ENCODE measurements around the gene FEN1. TPM values are rescaled to one million over a fixed set of nuclear protein-coding genes. Genes with fewer than 3 reads are reported as not detected.

FEN1 gene
- total and polyA plus RNA-seq, 4 donors, result 4.5 to 46.5 (median 9.5) TPM

DNA sequence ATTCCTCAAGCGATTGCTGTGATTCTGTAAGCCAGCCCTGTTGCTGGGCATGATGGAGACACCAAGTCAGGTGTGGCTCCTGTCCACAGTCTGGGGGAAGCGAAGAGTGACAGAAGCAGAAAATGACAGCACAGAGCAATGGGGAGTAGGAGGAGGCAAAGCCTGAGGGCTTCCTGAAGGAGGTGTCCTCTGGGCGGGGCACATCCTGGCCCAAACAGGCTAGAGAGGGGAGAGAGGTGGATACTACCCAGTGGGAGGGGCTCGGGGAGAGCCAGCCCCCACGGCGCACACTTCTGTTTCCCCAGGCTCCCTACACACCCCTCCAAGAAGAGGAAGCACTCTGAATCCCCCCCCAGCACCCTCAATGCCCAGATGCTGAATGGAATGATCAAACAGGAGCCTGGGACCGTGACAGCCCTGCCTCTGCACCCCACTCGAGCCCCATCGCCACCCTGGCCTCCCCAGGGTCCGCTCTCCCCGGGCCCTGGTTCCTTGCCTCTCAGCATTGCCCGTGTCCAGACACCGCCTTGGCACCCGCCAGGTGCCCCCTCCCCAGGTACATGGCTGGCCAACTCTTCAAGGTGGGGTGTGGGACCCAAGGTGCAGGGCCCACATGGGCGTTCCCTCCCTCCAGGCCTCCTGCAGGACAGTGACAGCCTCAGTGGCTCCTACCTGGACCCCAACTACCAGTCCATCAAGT is 21.4 kb upstream of the FEN1 start:
- Histone ChIP-seq H3K4me3 (ENCODE audit: low read depth in 1 of 3, low read length in 3 of 3) (no peak overlapping the region), H3K9ac (ENCODE audit: low read depth in 1 of 2, low read length in 2 of 2) (no peak overlapping the region), H3K9me3 (ENCODE audit: control insufficient read depth in 4 of 4, low read length in 3 of 4) (no peaks in the 10 kb centered on the region), H3K36me3 (ENCODE audit: control insufficient read depth in 4 of 4, insufficient read depth in 3 of 4, low read depth in 1 of 4, low read length in 3 of 4) (no peaks in the 10 kb centered on the region), H3K27ac (ENCODE audit: low read depth in 1 of 2, low read length in 2 of 2) (no peak overlapping the region), H3K27me3 (ENCODE audit: control insufficient read depth in 4 of 4, insufficient read depth in 4 of 4, low read length in 3 of 4) (no peaks in the 10 kb centered on the region), H3K4me1 (ENCODE audit: control insufficient read depth in 4 of 4, insufficient read depth in 4 of 4, low read length in 3 of 4) (peaks cover 15 to 36% (median 25%) of the 10 kb centered on the region in 4 donors)
- WGBS, result 94% methylated on average over 15 of the region's 15 CpGs
- no peak for TF ChIP-seq FOXA2 (IDR thresholded peaks at IDR 0.05)
- TF ChIP-seq SP1 (IDR thresholded peaks at IDR 0.05), result no peak
- no peak for DNase-seq (ENCODE audit: low spot score)

DNA sequence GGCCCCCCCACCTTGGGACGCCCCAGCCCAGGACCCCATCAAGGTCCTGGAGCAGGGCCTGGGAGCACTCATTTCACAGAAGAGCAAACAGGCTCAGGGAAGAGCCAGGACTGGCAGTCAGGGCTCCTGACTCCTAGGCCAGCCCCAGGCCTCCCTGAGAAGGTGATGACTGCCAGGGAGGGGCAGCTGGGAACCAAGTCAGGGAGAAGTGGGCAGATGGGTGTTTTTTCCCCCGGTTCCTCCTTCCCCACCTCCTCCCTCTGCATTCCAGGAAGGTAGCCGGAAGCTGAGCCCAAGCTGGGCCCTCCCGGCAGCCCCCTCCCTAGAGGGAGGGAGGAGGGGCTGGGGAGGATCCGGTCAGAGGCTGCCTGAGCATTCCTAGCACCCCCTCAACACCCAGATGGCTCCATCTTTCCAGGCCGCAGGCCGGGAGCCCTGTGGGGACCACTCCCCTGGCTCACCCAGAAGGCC is 20.7 kb upstream of the FEN1 start:
- Histone ChIP-seq H3K4me3 (ENCODE audit: low read depth in 1 of 3, low read length in 3 of 3) (no peak overlapping the region), H3K27me3 (ENCODE audit: control insufficient read depth in 4 of 4, insufficient read depth in 4 of 4, low read length in 3 of 4) (no peaks in the 10 kb centered on the region), H3K27ac (ENCODE audit: low read depth in 1 of 2, low read length in 2 of 2) (no peak overlapping the region), H3K4me1 (ENCODE audit: control insufficient read depth in 4 of 4, insufficient read depth in 4 of 4, low read length in 3 of 4) (peaks cover 12 to 29% (median 19%) of the 10 kb centered on the region in 4 donors), H3K9ac (ENCODE audit: low read depth in 1 of 2, low read length in 2 of 2) (no peak overlapping the region), H3K36me3 (ENCODE audit: control insufficient read depth in 4 of 4, insufficient read depth in 3 of 4, low read depth in 1 of 4, low read length in 3 of 4) (no peaks in the 10 kb centered on the region), H3K9me3 (ENCODE audit: control insufficient read depth in 4 of 4, low read length in 3 of 4) (no peaks in the 10 kb centered on the region)
- 88% methylated on average over 7 of the region's 7 CpGs for WGBS
- TF ChIP-seq, protein P1, sequence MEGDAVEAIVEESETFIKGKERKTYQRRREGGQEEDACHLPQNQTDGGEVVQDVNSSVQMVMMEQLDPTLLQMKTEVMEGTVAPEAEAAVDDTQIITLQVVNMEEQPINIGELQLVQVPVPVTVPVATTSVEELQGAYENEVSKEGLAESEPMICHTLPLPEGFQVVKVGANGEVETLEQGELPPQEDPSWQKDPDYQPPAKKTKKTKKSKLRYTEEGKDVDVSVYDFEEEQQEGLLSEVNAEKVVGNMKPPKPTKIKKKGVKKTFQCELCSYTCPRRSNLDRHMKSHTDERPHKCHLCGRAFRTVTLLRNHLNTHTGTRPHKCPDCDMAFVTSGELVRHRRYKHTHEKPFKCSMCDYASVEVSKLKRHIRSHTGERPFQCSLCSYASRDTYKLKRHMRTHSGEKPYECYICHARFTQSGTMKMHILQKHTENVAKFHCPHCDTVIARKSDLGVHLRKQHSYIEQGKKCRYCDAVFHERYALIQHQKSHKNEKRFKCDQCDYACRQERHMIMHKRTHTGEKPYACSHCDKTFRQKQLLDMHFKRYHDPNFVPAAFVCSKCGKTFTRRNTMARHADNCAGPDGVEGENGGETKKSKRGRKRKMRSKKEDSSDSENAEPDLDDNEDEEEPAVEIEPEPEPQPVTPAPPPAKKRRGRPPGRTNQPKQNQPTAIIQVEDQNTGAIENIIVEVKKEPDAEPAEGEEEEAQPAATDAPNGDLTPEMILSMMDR (IDR thresholded peaks at IDR 0.05; ENCODE audit: low read depth, low read length, missing input control), result no peak
- TF ChIP-seq, protein P2, sequence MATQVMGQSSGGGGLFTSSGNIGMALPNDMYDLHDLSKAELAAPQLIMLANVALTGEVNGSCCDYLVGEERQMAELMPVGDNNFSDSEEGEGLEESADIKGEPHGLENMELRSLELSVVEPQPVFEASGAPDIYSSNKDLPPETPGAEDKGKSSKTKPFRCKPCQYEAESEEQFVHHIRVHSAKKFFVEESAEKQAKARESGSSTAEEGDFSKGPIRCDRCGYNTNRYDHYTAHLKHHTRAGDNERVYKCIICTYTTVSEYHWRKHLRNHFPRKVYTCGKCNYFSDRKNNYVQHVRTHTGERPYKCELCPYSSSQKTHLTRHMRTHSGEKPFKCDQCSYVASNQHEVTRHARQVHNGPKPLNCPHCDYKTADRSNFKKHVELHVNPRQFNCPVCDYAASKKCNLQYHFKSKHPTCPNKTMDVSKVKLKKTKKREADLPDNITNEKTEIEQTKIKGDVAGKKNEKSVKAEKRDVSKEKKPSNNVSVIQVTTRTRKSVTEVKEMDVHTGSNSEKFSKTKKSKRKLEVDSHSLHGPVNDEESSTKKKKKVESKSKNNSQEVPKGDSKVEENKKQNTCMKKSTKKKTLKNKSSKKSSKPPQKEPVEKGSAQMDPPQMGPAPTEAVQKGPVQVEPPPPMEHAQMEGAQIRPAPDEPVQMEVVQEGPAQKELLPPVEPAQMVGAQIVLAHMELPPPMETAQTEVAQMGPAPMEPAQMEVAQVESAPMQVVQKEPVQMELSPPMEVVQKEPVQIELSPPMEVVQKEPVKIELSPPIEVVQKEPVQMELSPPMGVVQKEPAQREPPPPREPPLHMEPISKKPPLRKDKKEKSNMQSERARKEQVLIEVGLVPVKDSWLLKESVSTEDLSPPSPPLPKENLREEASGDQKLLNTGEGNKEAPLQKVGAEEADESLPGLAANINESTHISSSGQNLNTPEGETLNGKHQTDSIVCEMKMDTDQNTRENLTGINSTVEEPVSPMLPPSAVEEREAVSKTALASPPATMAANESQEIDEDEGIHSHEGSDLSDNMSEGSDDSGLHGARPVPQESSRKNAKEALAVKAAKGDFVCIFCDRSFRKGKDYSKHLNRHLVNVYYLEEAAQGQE (IDR thresholded peaks at IDR 0.05), result no peak
- no peak for TF ChIP-seq GABPA (IDR thresholded peaks at IDR 0.05 in 1 of 2, conservative IDR thresholded peaks at IDR 0.05 in 1 of 2)
- no peak for TF ChIP-seq EGR1 (IDR thresholded peaks at IDR 0.05; ENCODE audit: low read depth in 2 of 2)
- no peak for TF ChIP-seq JUND (IDR thresholded peaks at IDR 0.05)
- TF ChIP-seq, protein P3, sequence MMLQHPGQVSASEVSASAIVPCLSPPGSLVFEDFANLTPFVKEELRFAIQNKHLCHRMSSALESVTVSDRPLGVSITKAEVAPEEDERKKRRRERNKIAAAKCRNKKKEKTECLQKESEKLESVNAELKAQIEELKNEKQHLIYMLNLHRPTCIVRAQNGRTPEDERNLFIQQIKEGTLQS (IDR thresholded peaks at IDR 0.05), result no peak
- TF ChIP-seq, protein P4, sequence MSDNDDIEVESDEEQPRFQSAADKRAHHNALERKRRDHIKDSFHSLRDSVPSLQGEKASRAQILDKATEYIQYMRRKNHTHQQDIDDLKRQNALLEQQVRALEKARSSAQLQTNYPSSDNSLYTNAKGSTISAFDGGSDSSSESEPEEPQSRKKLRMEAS (IDR thresholded peaks at IDR 0.05), result no peak
- TF ChIP-seq NR2F2 (IDR thresholded peaks at IDR 0.05), result no peak
- no peak for TF ChIP-seq FOXA2 (IDR thresholded peaks at IDR 0.05)
- no peak for TF ChIP-seq FOXA1 (IDR thresholded peaks at IDR 0.05)
- TF ChIP-seq, protein P5, sequence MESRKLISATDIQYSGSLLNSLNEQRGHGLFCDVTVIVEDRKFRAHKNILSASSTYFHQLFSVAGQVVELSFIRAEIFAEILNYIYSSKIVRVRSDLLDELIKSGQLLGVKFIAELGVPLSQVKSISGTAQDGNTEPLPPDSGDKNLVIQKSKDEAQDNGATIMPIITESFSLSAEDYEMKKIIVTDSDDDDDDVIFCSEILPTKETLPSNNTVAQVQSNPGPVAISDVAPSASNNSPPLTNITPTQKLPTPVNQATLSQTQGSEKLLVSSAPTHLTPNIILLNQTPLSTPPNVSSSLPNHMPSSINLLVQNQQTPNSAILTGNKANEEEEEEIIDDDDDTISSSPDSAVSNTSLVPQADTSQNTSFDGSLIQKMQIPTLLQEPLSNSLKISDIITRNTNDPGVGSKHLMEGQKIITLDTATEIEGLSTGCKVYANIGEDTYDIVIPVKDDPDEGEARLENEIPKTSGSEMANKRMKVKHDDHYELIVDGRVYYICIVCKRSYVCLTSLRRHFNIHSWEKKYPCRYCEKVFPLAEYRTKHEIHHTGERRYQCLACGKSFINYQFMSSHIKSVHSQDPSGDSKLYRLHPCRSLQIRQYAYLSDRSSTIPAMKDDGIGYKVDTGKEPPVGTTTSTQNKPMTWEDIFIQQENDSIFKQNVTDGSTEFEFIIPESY (IDR thresholded peaks at IDR 0.05), result no peak
- TF ChIP-seq HNF4G (IDR thresholded peaks at IDR 0.05), result no peak
- DNase-seq (ENCODE audit: low spot score), result no peak

Measured in liver (tissue), 9 donors.